ENCODE data around the gene SERPINB6.
"Not testable (repeated sequence)": the region's sequence is repeated elsewhere in the genome, so short reads cannot be mapped to it uniquely, and the experiment has no call there.

- TF ChIP-seq, protein P1, sequence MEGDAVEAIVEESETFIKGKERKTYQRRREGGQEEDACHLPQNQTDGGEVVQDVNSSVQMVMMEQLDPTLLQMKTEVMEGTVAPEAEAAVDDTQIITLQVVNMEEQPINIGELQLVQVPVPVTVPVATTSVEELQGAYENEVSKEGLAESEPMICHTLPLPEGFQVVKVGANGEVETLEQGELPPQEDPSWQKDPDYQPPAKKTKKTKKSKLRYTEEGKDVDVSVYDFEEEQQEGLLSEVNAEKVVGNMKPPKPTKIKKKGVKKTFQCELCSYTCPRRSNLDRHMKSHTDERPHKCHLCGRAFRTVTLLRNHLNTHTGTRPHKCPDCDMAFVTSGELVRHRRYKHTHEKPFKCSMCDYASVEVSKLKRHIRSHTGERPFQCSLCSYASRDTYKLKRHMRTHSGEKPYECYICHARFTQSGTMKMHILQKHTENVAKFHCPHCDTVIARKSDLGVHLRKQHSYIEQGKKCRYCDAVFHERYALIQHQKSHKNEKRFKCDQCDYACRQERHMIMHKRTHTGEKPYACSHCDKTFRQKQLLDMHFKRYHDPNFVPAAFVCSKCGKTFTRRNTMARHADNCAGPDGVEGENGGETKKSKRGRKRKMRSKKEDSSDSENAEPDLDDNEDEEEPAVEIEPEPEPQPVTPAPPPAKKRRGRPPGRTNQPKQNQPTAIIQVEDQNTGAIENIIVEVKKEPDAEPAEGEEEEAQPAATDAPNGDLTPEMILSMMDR (IDR thresholded peaks at IDR 0.05 in 2 of 3, conservative IDR thresholded peaks at IDR 0.05 in 1 of 3; ENCODE audit: insufficient read depth in 2 of 3, low read depth in 1 of 3, low read length in 3 of 3), result not testable (repeated sequence)
- not testable (repeated sequence) for TF ChIP-seq CBX8 (IDR thresholded peaks at IDR 0.05; ENCODE audit: borderline replicate concordance, extremely low read depth, low read depth, low read length, poor library complexity, severe bottlenecking); SOX6 (IDR thresholded peaks at IDR 0.05); FOXP1 (CRISPR knock-in tag; IDR thresholded peaks at IDR 0.05)
These were observed 67.8 kb downstream of the SERPINB6 start for GRCh38 chr6:2903411-2904185.

Measured in K562 (cell line).